Measurements from ENCODE around the gene FLT3LG.

FLT3LG gene, protein sequence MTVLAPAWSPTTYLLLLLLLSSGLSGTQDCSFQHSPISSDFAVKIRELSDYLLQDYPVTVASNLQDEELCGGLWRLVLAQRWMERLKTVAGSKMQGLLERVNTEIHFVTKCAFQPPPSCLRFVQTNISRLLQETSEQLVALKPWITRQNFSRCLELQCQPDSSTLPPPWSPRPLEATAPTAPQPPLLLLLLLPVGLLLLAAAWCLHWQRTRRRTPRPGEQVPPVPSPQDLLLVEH

DNA sequence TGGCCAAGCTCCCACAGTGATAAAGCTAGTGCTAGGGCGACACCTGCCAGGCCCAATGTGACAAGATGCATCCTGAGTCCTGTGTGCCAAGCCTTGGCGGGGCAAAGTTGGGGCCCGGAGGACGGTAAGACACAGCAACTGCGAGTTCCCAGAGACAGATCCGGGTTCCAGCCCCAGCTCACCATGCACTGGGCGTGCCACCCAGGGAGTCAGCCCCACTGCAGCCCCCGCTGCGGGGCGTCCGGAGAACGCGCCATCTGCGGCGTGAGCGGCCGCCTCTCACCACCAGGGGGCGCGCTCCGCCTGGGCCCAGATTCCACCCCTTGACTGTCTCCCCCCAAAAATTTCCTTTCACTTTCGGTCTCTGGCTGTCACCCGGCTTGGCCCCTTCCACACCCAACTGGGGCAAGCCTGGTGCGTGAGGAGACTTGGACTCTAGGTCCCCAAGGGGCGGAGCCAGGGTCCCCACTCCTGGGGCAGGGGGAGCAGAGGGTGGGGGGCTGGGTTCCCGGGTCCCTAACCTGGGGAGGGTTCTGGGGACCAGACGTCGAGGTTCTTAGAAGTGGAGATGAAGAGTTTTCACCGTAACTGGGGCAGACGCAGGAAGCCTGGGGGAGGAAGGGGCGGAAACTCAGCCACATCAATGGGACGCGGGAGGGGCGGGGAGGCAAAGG, at the start of gene FLT3LG:
Gene FLT3LG, plus strand, starts transcription at position 348 of the 674 bp plus-strand sequence. CDS start 425 bp downstream, outside the sequence.
- DNase-seq (ENCODE audit: low read depth in 2 of 2) = no peak

DNA sequence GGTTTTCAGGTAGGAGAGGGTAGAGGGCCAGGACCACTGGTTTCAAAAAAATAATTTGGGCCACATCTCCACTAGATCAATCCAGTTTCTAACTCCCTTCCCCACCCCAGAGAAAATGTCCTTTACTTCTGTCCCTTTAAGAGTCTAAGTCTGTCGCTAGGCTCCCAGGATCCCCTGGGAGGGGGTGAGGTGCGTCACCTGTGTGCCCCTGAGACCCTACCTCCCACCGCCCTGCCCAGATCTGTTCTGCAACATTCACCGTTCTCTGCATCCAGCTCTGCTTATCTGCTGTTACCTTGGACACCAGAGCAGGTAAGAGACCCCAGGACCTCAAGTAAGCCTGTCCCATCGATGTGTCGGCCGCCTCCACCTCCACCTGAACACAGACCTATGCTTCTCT, 48.8 kb upstream of the FLT3LG start, which contains the start of gene GFY:
Gene GFY, plus strand, starts transcription at position 211 of the 400 bp plus-strand sequence. CDS start 1,043 bp downstream, outside the sequence.
- DNase-seq (ENCODE audit: low read depth in 2 of 2) = no peak

DNA sequence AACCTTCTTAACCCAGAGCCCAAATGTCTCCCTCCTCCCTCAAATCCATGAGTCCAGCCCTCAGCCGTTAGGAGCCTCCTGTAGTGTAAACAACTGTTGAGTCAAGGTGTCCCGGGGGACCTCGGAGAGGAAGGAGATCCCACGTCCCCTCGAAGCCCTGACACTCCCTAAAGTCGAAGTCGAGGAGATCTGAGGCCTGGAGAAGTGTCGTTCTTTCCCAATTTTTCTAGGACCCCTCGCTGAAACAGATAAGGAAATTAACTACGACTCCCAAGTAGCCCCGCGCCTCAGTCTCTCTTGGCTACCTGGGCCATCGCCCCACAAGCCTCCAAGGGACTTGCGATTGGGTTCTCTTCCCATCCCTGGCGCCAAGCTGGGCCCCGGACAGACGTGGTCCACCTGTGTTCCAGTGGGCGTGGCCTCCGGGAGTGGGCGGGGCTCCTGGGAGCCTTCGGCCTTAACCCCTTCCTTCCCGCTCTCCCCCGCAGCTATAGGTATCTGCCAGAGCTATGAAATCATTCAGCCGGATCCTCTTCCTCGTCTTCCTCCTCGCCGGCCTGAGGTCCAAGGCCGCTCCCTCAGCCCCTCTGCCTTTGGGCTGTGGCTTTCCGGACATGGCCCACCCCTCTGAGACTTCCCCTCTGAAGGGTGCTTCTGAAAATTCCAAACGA, 48.0 kb upstream of the FLT3LG start:
- no peak for DNase-seq (ENCODE audit: low read depth in 2 of 2)

DNA sequence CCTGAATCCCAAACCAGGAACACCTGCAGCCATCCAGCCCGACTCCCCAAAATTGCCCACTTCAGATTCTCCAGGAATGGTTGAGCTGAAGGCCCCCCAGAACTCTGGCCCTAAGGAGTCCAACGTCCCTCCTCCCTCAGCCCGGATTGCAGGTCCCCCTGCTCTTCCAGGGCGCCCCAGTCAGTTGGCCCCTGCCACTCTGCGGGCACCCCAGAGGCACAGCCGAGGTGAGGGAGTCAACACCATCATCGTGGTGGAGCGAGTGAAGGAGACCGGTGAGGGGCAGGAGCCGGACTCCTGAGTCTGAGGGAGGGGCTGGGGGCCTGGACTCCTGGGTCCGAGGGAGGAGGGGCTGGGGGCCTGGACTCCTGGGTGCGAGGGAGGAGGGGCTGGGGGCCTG, 46.7 kb upstream of the FLT3LG start:
- no peak for DNase-seq (ENCODE audit: low read depth in 2 of 2)

DNA sequence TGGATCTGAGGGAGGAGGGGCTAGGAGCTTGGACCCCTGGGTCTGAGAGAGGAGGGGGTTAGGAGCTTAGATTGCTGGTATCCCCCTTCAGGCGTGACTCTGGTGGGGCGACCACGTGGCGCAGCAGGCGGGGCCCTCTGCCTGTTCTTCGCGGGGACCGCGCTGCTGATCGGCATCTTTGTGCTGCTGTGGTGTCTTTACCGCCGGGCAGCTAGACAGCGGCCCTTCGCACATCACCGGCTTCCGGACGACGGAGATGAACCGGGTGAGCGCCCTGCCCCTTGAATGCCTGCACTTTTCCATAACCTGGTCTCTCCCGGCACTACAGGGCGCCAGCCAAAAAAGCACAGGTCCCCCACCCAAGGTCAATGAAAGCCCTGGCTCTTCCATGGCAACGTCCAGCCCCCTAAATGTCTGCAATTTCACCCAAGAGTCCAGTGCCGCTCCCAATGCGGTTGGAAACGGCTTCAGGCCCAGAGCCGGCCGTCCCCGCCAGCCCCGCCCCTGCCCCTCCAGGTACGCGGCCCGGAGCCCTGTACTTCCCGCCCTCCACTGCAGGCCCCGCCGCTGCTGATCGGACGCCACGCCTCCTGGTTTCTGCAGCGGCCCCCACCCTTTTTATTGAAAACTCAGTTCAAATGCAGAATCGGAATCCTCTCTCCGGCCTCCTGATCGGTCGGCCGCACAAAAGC, 46.0 kb upstream of the FLT3LG start:
- no peak for DNase-seq (ENCODE audit: low read depth in 2 of 2)

GRCh38 chr19:49428547-49429451, 45.2 kb upstream of the FLT3LG start:
- DNase-seq (ENCODE audit: low read depth in 2 of 2) = no peak

- DNase-seq (ENCODE audit: low read depth in 2 of 2) = no peak
Observed at GRCh38 chr19:49430172-49430677, 43.8 kb upstream of the FLT3LG start.

DNA sequence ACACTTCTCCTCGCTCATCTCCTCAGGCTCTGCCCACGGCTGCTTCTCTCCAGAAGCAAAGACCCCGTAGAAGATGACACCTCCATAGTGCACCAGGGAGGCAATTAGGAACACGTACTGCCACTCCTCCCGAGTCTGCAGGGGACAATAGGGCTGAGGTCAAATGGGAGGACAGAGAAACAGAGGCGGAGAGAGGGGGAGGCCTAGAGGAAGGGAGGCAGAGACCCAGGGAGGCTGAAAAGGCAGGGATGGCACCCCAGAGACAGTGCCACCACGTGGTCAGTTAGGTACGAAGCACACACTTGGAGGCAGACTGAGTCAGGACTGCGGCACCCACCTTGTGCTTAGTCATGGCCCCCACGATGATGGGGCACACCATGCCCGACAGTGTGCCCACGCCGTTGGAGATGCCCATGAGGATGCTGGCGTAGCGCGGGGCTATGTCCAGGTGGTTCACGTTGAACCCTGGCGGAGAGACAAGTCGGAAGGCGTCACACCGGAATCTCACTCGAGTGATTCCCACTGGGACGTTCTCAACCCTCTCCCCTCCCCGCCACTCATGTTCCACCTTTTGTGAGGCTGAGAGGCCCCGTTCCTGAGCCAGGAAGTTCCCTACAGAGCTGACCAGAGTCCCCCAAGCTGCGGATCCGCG, 43.2 kb upstream of the FLT3LG start:
- DNase-seq (ENCODE audit: low read depth in 2 of 2) = no peak

DNA sequence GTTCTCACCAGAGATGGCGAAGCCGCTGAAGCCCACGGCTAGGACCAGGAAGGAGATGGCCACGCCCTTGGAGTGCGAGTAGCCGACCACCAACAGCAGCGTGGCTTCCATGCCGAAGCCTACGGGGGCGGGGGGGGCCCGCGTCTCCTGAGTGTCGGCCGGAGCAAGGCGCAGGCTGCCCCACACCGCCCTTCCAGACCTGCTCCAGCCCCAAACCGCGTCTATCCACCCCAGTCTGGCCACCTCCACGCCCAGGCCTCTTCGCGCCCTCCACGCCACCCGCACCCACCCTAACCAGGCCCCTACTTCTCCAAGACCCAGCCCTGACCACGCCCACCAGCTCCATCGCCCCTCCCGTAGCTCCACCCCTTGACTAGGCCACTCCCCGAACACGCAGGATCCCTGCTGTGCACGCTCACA, 42.7 kb upstream of the FLT3LG start:
- DNase-seq (ENCODE audit: low read depth in 2 of 2) = no peak

DNA sequence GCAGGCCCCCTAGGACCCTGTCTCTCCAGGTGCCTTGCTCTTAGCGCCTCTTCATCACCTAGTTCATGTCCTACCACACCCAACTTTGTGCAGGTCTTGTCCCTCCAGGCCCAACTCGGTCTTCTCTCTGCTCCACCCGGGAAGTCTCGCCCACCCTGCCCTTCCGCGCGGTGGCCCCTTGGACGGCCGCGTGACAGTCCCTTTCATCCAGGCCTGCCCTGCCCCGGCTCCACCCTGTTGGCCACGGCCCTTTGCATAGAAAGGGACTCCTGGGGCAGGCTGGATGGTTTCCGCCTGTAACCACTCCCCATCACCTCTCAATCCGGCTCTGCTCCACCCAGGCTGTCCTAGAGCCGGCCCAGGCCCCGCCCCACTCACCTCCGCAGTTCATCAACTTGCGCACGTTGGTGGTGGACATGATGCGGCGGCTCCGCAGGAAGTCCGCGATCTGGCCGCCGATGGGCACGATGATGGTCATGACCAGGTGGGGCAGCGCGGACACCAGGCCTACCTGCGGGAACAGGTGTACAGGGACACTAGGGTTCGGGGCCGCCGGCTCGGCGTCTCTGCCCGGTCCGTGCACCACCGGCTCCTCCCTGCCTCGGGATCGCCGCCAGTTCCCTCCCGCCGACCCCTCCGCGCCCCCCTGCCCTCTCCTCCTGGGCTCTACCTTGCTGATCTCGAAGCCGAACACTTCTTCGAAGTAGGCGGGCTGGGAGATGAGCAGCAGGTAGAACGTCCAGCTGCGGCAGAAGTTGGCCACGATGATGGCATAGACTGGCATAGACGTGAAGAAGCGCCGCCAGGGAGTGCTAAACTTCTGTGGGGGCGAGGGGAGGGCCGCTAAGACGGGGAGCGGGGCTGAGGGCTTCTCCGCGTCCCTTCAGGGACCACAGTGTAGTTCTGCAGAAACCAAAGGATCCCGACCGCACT, 41.6 kb upstream of the FLT3LG start:
- DNase-seq (ENCODE audit: low read depth in 2 of 2) = no peak

- DNase-seq (ENCODE audit: low read depth in 2 of 2) = no peak
Observed at GRCh38 chr19:49433240-49433901, 40.6 kb upstream of the FLT3LG start.

- no peak for DNase-seq (ENCODE audit: low read depth in 2 of 2)
Observed at GRCh38 chr19:49434907-49435583, 39.0 kb upstream of the FLT3LG start.

DNA sequence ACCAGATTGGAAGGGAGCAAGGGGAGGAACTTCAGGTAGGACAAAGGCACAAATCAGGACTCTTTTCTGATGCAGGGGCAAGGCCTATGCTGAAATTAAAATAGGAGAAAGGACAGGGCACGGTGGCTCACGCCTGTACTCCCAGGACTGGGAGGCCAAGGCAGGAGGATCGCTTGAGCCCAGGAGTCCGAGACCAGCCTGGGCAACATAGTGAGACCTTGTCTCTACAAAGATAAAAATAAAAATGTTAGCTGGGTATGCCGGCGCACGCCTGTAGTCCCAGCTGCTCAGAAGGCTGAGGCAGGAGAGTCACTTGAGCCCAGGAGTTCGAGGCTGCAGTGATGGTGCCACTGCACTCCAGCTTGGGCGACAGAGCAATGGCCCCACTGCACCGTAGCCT, 38.3 kb upstream of the FLT3LG start:
- no peak for DNase-seq (ENCODE audit: low read depth in 2 of 2)

DNA sequence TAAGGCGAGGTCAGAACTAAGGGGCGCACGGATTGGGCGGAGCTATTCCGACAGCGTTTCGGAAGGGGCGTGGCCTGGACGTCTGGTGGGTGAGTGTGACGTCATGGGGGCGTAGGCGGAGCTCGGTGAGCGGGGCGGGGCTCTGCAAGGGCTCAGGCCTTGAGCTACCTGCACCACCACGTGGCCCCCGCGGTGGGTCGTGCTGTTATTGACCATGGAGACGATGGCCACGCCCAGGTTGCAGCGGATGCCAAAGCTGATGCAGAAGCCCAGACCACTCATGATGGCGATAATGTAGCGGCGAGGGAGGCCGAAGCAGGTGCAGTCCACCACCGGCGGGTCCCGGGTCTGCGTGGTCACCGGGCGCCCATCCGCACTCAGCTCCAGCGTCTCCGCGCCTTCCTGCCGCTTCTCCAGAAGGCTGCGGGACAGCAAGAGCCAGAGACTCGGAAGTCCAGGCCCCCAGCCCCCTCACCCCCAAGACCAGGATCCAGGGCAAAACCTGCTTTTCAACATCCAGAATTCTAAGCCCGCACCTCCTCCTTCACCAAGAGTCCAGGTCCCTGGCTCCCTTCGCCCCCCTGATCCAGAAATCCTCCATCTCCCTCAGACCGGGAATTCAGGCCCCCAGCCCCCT, 37.5 kb upstream of the FLT3LG start:
- no peak for DNase-seq (ENCODE audit: low read depth in 2 of 2)

- no peak for DNase-seq (ENCODE audit: low read depth in 2 of 2)
Observed at GRCh38 chr19:49437231-49437630, 36.8 kb upstream of the FLT3LG start.

- DNase-seq (ENCODE audit: low read depth in 2 of 2) = no peak
Observed at GRCh38 chr19:49438261-49438660, 35.8 kb upstream of the FLT3LG start.

DNA sequence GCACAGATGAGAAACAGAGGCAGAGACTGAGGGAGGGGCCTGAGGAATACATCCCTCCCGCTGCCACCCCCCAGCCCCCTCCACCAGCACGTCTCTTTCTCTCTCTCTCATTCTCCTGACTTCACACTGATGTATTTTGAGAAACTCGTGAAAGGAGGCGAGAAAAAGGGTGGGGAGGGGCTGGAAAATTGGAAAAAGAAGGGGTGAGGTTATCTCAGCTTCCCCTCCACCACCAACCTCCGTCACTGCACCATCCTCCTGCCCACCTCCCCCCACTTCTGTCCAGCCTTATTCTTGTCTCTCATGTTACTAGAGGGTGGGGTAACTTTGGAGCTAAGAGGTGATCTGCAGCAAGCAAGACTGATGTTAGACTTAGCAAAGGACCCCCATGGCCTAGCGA, 34.2 kb upstream of the FLT3LG start:
- no peak for DNase-seq (ENCODE audit: low read depth in 2 of 2)
